NCI-H2029 treated with DMSO at 0.1 percent for 48 hours (cell line): ENCODE measurements around the gene KRTAP5-9.
"Not testable (repeated sequence)": the region's sequence is repeated elsewhere in the genome, so short reads cannot be mapped to it uniquely, and the experiment has no call there.

ENCODE experiments used
- DNase-seq: peaks from one replicate; lab custom pipeline; 2025; lab: John Stamatoyannopoulos, UW

Gene KRTAP5-9

GRCh38 chr11:71585673-71586072, 37.5 kb downstream of the KRTAP5-9 start:
- not testable (repeated sequence) for DNase-seq

- DNase-seq, result not testable (repeated sequence)
These were observed 40.1 kb downstream of the KRTAP5-9 start for GRCh38 chr11:71588314-71588713.

- DNase-seq, result not testable (repeated sequence)
These were observed 40.8 kb downstream of the KRTAP5-9 start for GRCh38 chr11:71588822-71589545.

GRCh38 chr11:71589546-71589920, 41.3 kb downstream of the KRTAP5-9 start:
- not testable (repeated sequence) for DNase-seq
